SHP77 treated with DMSO at 0.1 percent for 48 hours (cell line): ENCODE results near the gene ARHGEF3.
"Not testable (repeated sequence)": the region's sequence is repeated elsewhere in the genome, so short reads cannot be mapped to it uniquely, and the experiment has no call there.

Source experiments
- DNase-seq: peaks from one replicate; lab custom pipeline; 2025; lab: John Stamatoyannopoulos, UW

Gene ARHGEF3

DNA sequence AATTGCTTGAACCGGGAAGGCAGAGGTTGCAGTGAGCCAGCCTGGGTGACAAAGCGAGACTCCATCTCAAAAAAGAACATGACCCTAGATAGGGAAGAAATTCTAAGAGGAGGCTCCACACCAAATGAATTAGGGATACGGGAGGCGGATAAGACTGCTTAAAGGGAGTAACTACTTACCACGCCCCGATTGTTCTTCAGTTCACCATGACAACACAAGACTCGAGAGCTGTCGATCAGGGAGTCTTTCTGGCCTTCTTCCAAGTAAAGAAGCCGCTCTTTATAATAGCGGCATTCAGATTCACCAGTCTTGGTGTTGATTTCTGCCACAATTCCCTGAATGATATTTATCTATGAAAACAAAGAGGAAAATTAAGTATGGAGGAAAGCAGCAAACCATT, 64.7 kb downstream of the ARHGEF3 start:
- no peak for DNase-seq

DNA sequence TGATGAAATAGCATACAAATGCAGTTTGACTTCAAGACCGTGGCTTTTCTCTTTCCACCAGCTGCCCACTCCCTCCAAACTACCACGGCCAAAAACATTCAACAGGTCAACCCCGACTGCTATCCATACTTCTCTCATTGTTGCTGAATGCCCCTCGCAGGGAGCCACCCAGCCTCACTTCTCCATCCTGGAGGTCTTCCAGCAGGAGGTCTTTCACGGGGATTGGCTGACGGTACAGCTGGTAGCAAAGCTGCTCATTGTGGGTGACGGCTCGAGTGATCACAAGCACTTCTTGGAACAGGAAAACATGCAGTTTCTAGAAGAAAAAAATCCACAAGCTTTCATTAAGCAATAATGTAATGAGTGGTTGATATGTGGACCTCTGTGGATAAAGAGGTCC, 69.6 kb downstream of the ARHGEF3 start:
- no peak for DNase-seq

DNA sequence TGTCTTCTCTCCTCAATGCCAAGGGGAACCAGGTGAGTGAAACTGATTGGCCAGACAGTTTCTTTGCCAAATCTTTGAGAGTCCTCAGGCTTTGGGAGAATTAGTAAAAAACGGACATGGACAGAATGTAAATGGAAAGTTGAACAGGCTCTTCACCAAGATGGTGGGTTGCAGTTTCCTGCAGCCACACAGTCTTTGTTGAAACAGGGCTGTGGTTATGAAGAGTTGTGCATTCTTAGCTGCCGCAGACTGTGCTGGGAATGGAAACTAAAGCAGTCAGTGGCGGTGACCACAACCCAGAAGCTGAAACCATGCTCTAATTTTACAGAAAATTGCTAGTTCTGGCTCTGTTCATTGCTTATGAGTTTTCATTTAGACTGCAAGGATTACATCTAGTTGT, 76.6 kb downstream of the ARHGEF3 start:
- no peak for DNase-seq

DNA sequence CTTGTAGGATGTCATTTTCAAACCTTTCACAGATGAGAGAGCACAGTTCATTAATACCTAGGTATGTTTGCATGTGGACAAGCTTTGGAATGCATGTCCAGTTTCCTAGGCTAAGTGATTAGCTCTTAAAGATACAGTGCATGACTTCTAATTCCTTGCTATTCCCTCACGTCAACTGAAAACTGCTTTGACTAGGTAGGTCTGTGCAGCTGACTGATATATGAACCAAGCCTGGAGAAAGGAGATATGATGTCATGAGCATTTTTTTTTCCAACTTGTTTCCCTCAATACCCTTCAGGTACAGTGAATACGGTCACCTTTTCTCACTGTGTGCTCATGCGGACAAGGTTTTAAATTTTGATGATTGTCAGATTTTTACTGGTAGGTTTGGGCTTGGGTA, 77.1 kb downstream of the ARHGEF3 start:
- DNase-seq, result no peak

DNA sequence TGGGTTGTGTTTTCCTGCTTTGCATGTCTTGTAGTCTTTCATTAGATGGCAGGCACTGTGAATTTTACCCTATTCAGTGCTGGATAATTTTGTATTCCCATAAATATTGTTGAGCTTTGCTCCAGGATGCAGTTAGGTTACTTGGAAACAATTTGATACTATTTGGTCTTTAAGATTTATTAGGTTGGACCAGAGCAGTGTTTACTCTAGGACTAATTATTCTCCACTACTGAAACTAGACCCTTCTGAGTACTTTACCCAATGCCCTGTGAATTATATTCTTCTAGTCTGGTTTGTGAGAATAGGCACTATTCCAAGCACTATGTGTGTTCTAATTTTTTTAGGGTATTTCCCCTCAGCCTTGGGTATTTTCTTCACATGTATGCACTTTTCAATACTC, 80.9 kb downstream of the ARHGEF3 start:
- no peak for DNase-seq

DNA sequence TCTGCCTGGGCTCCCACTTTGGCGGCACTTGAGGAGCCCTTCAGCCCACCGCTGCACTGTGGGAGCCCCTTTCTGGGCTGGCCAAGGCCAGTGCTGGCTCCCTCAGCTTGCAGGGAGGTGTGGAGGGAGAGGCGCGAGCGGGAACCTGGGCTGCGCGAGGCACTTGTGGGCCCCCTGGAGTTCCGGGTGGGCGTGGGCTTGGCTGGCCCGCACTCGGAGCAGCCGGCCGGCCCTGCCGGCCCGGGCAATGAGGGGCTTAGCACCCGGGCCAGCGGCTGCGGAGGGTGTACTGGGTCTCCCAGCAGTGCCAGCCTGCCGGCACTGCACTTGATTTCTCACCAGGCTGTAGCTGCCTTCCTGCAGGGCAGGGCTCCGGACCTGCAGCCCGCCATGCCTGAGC, 82.9 kb downstream of the ARHGEF3 start:
- DNase-seq, result not testable (repeated sequence)

DNA sequence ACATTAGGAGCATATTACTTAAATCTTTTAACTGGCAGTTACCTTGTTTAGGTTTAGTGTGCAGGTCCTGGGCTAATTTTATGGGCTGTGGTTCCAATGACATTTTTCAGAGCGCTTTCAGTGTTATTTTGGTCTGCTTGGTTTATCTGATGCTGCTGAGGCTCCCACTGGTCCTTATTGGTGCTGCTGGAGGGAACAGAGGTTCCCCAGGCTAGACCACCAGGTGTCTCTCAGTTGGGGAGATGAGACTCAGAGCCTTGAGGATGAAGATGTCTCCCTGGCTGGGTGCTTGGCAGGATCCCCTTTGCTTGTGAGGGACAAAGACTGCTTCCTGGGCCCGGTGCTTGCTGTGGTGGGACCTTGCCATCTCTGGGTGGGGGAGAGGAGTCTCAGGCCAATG, 90.4 kb downstream of the ARHGEF3 start:
- DNase-seq, result no peak

DNA sequence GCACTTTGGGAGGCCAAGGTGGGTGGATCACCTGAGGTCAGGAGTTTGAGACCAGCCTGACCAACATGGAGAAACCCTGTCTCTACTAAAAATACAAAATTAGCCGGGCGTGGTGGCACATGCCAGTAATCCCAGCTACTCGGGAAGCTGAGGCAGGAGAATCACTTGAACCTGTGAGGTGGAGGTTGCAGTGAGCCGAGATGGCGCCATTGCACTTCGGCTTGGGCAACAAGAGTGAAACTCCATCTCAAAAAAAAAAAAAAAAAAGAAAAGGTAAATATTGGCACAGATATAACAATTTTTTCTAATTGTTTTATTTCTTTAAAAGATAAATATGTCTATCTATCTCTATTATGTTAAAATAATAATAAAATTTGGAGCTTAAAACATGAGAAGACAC, 94.3 kb downstream of the ARHGEF3 start:
- DNase-seq, result not testable (repeated sequence)

DNA sequence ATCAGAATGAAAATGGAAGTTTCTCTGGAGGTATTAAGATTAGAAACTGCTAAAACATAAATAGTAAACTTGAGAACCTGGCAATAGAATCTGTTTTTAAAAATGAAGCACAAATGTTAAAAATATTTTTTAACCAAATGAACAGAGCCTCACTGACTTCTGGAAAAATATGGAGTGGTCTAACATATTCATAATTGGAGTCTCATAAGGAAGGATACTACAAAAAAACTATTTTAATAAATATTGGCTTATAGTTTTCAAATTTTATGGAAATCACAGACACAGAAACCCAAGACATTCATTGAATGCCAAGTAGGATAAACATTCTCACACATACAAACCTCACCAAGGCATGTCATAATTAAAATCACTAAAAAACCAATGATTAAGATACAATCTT, 95.1 kb downstream of the ARHGEF3 start:
- no peak for DNase-seq

DNA sequence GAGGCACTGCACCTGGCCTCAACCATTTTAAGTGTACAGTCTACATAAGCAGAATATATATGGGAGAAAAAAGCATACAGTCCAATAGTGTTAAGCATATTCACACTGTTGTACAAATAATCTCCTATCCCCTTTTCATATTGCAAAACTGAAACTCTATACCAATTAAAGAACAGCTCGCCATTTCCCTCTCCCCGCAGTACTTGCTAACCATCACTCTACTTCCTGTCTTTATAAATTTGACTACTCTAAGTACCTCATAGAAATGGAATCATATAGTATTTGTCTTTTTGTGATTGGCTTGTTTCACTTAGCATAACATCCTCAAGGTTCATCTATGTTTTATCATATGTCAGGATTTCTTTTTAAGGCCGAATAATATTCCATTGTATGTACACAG, 97.0 kb downstream of the ARHGEF3 start:
- DNase-seq, result no peak

DNA sequence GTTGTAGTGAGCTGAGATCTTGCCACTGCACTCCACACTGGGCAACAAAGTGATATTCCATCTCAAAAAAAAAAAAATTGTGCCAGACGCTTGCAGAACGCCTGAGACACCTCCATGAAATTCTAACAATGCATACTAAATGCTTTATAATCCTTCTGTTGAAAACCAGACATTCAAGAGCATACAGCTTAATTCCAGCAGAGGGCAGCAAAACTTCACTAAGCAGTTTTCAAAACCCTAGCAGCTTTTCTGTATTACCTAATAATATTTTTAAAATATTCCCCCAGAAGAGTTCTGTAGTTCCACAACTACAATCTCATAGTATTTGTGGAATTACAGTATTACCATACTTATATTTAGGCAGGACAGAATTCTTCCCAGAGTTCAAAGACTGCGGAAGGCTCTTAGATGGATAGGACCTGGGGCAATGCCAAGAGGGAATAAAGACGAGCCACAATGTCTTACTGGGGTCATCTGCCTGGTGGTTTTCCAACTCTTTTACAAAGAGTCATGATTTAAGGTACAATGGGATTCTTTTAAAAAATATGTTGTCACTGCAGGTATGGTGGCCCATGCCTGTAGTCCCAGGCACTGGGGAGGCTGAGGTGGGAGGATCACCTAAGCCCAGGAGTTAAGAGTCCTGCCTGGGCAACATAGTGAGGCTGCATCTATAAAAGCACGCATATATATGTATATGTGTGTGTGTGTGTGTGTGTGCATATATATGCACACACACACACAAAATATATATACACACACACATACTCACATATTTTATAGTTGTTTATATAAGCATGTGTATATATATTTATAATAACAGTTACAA, 99.0 kb downstream of the ARHGEF3 start:
- peak; percentile 62 for DNase-seq

DNA sequence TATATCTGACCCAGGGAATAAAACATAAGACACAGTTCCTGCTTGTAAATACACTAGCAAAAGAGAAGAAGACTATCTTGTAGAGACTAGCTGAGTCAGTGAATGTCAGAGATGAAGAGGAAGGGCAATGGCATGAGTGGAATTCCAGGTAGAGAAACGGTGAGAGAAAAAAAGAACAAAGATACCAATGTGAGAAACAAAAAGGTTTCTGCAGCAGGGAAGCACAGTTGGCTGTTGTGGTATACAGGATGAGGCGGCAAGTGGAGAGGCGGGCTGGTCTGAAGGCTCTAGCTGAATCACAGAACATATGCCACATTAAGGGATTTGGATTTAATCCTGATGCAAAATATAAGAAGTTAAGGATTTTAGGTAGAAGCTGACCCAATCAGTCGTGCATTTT, 101.6 kb downstream of the ARHGEF3 start:
- no peak for DNase-seq

DNA sequence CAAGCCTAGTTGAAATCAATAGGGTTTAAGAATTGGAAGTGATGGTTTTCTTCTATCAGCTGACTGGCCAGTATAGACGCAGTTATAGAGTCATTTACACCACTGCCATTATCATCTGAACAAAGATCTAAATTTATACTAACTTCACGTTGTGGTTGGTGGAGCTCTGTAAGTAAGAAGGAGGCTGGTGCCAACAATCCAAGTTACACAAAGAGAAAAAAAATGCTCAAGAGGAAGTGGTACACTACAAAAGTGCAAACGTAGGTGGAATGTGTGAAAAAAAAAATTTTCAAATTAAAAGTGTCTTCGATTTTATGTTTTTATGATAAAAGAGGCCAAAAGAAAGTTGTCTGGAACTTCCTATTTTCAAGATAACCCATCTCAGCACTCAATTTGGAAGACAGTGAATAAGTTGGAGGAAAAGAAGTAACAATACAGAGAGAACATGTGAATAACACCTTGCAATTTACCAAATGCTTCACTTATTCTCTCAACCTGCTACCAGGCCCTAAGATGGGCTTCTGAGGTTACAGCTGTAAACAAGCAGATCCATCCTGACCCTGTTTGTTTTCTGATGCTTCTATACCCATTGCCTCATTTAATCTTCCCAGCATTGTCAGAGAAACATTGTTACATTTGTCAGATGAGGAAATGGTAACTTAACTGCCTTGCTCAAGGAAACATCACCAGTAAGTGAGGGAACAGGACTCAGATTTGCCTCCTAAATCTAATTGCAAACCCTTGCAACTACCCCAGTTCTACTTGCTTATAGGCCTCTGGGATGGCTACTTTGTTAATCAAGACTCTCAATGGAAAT, 106.7 kb downstream of the ARHGEF3 start:
- no peak for DNase-seq

DNA sequence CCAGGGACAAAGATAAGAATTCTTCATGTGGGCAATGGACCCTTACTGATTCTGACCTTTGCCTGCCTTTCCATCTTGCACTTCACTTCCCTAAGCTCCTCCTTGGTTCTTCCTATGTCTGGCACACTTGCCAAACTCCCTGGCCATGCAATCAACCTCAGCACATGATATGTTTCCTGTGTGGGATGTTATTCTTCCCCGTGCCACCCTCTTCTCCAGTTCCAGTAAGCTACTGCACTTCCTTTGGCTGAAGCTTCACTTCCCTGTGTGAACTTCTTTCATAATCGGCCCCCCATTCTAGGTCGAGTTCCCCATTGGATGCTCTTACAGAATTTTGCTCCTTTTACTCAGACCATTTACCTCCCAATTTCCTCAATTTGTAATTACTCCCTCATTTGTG, 108.0 kb downstream of the ARHGEF3 start:
- no peak for DNase-seq

DNA sequence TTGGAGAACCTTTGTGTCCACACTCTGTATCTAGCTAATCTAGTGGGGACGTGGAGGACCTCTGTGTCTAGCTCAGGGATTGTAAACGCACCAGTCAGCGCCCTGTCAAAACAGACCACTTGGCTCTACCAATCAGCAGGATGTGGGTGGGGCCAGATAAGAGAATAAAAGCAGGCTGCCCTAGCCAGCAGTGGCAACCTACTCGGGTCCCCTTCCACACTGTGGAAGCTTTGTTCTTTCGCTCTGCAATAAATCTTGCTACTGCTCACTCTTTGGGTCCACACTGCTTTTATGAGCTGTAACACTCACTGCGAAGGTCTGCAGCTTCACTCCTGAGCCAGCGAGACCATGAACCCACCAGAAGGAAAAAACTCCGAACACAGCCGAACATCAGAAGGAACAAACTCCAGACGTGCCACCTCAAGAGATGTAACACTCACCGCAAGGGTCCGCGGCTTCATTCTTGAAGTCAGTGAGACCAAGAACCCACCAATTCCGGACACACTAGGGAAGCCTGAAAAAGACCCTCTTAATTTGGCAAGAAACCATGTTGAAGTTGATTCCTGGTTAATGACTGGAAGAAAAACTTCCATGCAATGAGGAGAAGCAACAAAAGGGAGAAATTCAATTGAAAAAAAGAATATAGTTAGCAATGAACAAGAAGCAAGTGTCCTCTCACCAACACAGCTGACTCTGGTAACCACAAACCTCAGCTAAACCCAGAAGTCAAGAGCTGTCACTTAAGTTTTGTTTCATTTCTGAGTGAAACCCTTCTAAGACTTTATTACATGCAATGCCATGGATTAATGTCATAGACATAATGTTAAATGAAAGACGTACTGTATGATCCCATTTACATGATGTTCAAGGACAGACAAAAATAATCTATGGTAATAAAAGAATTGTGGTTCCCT, 109.0 kb downstream of the ARHGEF3 start:
- DNase-seq, result not testable (repeated sequence)

DNA sequence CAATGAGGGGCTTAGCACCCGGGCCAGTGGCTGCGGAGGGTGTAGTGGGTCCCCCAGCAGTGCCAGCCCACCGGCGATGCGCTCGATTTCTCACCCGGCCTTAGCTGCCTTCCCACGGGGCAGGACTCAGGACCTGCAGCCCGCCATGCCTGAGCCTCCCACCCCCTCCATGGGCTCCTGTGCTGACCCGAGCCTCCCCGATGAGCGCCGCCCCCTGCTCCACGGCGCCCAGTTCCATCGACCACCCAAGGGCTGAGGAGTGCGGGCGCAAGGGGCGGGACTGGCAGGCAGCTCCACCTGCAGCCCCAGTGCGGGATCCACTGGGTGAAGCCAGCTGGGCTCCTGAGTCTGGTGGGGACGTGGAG, 109.8 kb downstream of the ARHGEF3 start:
- not testable (repeated sequence) for DNase-seq

DNA sequence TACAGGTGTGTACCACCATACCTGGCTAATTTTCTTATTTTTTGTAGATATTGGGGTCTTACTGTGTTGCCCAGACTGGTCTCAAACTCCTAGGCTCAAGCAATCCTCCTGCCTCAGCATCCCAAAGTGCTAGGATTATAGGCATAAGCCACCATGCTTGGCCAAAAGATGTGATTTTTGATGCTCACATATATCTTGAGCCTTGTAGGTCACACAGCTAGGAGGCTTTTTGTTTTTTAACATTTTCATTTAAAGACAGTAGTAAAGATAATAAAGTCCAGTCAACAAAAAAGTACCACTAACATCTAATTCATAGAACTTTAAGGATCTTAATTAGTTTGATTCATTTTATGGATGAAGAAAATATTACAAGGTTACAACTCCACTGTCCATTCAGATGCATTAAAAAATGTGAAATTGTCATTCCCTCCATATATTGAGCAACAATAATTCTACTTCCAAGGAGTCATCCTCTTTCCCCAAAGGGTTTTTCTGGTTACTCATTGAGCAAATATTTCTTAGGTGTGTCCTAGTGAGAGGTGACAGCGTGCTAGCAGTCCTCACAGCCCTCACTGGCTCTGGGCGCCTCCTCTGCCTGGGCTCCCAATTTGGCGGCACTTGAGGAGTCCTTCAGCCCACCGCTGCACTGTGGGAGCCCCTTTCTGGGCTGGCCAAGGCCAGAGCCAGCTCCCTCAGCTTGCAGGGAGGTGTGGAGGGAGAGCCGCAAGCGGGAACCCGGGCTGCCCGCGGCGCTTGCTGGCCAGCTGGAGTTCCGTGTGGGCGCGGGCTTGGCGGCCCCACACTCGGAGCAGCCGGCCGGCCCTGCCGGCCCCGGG, 110.4 kb downstream of the ARHGEF3 start:
- no peak for DNase-seq

DNA sequence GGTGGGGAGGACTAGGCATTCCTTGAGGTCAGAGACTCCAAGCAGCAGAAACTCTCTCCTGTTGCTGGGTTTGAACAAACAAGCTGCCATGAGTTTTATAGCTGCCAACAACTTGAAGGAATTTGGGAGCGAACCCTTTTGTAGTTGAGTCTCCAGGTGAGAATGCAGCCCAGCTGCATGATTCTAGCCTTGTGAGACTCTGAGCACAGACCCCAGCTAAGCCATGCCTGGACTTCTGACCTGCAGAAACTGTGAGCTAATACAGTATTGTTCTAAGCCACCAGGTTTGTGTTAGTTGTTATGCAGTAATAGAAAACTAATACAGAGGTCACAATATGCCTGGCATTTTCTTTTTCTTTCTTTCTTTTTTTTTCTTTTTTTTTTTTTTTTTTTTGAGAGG, 112.4 kb downstream of the ARHGEF3 start:
- no peak for DNase-seq

DNA sequence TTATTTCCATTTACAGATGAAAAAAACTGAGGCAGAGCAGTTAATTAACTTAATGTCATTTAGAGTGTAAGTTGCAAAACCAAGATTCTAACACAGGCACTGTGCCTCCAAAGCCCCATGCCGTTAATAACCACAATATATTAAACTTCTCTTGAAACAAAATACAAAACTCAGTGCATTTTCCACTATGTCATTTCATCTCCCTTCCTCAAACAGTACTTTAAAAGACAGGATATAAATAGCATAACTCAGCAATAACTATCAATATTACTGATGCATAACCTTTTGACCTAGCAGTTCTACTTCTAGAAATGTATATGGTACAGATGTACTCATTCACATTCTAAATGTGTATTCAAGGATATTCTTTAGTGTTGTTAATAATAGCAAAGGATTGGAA, 113.6 kb downstream of the ARHGEF3 start:
- DNase-seq, result no peak

DNA sequence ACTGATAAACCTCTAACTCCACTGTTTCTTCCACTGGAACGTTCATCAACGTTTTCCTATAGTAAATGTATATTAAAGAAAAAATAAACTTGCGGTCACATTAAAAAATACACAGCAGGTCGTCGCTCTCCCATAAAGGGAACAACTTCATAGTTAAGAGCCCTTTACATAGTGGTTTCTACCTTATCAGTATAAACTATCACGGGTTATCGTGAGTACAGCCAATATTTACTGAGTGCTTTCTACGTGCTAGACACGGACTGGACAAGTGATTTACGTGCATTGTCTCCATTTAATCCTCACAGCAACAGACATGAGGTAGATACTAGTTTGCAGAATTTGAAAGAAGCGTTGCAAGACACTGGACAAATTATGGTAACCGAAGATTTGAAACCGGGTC, 117.7 kb downstream of the ARHGEF3 start:
- DNase-seq, result no peak

DNA sequence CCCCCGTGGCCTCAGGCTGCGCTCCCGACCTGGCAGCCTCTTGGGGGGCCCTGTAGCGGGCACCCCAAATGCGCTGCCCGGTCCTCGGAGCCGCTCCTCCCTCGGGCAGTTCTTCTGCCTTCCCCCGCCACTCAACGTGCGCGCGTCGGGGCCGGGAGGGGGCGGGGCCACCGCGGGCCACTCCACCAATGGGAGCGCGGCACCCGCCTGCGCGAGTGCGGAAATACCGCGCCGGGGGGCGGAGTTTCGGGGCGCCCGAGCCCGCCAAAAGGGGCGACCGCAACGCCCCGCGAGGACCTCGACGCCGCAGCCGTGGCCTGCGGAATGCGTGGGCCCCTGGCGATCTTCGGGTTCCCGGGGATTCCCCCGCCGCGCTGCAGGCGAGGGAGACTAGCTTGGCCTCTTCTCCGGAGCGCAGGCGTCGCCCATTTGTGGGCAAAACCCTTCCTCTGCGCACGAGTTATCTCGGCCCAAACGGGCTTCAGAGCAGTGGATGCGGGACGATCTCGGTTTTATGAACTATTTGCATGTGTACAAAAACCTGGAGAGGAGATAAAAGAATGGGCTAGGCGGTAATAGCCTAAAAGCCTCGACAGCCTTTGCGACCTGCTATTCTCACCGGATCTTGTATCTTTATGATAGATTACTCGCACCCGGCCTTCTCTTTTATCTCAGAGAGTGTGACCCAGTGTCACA, 118.5 kb downstream of the ARHGEF3 start, which contains the start of gene TASOR:
TASOR (minus strand) TSS at position 144 of the 696 bp plus-strand sequence. CDS start 259 bp downstream, outside the sequence.
- DNase-seq, result peak; percentile 40
